Measurements from ENCODE around the gene TRPV4. TPM values are rescaled to one million over a fixed set of nuclear protein-coding genes. Genes with fewer than 3 reads are reported as not detected.

The TRPV4 gene
- total and polyA plus RNA-seq, 4 donors = 1.9 to 6.5 (median 2.2) TPM

DNA sequence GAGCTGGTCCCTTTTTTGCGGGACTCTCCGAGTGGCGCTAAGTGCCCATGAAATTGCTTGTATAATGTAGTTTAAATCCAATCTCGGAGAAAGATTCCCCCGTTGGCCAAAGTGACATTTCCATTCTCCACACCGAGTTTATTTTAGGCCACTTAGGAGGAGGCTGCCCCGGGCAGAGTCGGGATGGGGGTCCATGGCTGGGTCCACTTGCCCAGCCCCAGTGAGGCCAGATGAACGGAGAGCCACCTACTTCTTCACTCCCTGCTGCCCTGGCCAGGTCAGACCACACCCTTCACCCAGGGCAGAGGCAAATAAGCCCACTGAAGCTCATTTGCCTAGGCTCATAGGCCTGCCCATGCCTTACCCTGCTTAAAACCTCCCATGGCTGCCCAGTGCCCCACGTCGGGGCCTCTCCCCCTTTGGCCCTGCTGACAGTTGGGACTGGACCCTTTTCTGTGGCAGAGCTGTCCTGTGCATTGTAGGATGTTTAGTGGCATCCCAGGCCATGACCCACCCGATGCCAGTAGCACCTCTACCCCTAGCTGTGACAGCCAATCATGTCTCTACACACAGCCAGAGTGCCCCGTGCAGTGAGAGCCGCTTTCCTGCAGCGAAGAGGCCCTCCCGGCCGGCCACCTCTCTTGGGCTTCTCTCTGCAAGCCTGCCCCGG is 68.3 kb downstream of the TRPV4 start:
- TF ChIP-seq, protein P1, sequence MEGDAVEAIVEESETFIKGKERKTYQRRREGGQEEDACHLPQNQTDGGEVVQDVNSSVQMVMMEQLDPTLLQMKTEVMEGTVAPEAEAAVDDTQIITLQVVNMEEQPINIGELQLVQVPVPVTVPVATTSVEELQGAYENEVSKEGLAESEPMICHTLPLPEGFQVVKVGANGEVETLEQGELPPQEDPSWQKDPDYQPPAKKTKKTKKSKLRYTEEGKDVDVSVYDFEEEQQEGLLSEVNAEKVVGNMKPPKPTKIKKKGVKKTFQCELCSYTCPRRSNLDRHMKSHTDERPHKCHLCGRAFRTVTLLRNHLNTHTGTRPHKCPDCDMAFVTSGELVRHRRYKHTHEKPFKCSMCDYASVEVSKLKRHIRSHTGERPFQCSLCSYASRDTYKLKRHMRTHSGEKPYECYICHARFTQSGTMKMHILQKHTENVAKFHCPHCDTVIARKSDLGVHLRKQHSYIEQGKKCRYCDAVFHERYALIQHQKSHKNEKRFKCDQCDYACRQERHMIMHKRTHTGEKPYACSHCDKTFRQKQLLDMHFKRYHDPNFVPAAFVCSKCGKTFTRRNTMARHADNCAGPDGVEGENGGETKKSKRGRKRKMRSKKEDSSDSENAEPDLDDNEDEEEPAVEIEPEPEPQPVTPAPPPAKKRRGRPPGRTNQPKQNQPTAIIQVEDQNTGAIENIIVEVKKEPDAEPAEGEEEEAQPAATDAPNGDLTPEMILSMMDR (IDR thresholded peaks at IDR 0.05; ENCODE audit: control extremely low read depth, extremely low read depth) = no peak
- no peak overlapping the region for H3K4me3 ChIP-seq
- H3K36me3 ChIP-seq (ENCODE audit: control insufficient read depth in 4 of 4, insufficient read depth in 4 of 4, low read length in 4 of 4) = peaks cover 0 to 6% (median 2%) of the 10 kb centered on the region in 4 donors
- WGBS, 2 donors = 90 to 94% methylated on average over 18 of the region's 18 CpGs
- H3K27ac ChIP-seq (ENCODE audit: low read depth in 1 of 2, low read length in 1 of 2) = no peak overlapping the region
- peaks cover 0 to 18% (median 11%) of the 10 kb centered on the region in 5 donors for H3K4me1 ChIP-seq (ENCODE audit: control insufficient read depth in 5 of 5, insufficient read depth in 5 of 5, low read length in 5 of 5)
- H3K27me3 ChIP-seq (ENCODE audit: control insufficient read depth in 3 of 3, insufficient read depth in 3 of 3, low read length in 2 of 3) = no peaks in the 10 kb centered on the region
- no peak for ATAC-seq (ENCODE audit: insufficient read depth, low FRiP score)
- H3K9me3 ChIP-seq (ENCODE audit: control insufficient read depth in 4 of 4, insufficient read depth in 3 of 4, low read length in 3 of 4) = peaks cover 0 to 9% (median 2%) of the 10 kb centered on the region in 4 donors
- no peak overlapping the region for H3K9ac ChIP-seq (ENCODE audit: insufficient read depth in 1 of 2, low read length in 2 of 2)
- no peak for DNase-seq

DNA sequence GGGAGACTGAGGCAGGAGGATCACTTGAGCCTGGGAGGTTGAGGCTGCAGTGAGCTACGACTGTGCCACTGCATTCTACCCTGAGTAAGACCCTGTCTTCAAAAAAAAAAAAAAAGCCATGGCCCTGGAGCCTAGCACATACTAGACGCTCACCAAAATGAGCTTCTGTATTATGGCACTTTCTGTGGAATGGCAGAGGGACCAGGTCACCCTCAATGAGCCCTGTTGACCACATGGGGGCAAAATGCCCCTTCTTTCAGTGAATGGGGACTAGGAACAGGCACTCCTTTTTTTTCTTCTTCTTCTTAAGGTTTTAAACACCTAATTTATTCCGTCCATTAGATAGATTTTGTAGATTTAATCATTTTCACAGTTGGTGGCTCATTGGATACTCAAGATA is 69.1 kb downstream of the TRPV4 start:
- H3K4me3 ChIP-seq = no peak overlapping the region
- H3K9ac ChIP-seq (ENCODE audit: insufficient read depth in 1 of 2, low read length in 2 of 2) = no peak overlapping the region
- peaks cover 0 to 6% (median 2%) of the 10 kb centered on the region in 4 donors for H3K36me3 ChIP-seq (ENCODE audit: control insufficient read depth in 4 of 4, insufficient read depth in 4 of 4, low read length in 4 of 4)
- peaks cover 0 to 22% (median 14%) of the 10 kb centered on the region in 5 donors for H3K4me1 ChIP-seq (ENCODE audit: control insufficient read depth in 5 of 5, insufficient read depth in 5 of 5, low read length in 5 of 5)
- H3K27ac ChIP-seq (ENCODE audit: low read depth in 1 of 2, low read length in 1 of 2) = no peak overlapping the region
- H3K9me3 ChIP-seq (ENCODE audit: control insufficient read depth in 4 of 4, insufficient read depth in 3 of 4, low read length in 3 of 4) = peaks cover 0 to 9% (median 2%) of the 10 kb centered on the region in 4 donors
- TF ChIP-seq, protein P1 (IDR thresholded peaks at IDR 0.05; ENCODE audit: control extremely low read depth, extremely low read depth) = no peak
- H3K27me3 ChIP-seq (ENCODE audit: control insufficient read depth in 3 of 3, insufficient read depth in 3 of 3, low read length in 2 of 3) = no peaks in the 10 kb centered on the region
- WGBS, 2 donors = 95 to 98% methylated on average over 3 of the region's 3 CpGs
- ATAC-seq (ENCODE audit: insufficient read depth, low FRiP score) = no peak
- DNase-seq = no peak

DNA sequence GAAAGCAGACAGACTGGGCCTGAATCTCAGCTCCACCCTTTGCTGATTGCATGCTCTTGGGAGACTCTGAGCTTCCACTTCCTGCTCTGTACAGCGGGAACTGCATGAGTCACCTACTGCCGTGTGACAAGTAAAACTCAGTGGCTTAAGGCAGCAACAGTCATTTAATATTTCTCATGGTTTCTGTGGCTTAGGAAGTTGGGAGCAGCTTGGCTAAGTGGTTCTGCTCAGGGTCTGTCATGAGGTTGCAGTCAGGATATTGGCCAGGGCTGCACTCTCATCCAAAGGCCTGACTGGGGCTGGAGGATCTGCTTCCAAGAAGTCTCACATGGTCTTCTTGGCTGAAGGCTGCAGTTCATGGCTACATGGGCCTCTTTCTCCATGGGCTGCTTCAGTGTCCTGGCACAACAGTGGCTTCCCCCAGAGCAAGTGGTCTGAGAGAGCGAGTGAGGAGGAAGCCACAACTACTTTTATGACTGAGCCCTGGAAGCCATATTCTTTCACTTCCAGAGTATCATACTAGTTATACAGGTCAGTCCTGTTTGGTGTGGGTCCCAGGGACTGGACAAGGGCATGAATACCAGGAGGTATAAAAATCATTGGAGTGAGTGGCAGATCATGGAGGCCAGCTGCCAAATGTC is 69.9 kb downstream of the TRPV4 start:
- H3K27ac ChIP-seq (ENCODE audit: low read depth in 1 of 2, low read length in 1 of 2) = no peak overlapping the region
- TF ChIP-seq, protein P1 (IDR thresholded peaks at IDR 0.05; ENCODE audit: control extremely low read depth, extremely low read depth) = no peak
- peak; percentile 28 for ATAC-seq (ENCODE audit: insufficient read depth, low FRiP score)
- H3K9ac ChIP-seq (ENCODE audit: insufficient read depth in 1 of 2, low read length in 2 of 2) = no peak overlapping the region
- H3K27me3 ChIP-seq (ENCODE audit: control insufficient read depth in 3 of 3, insufficient read depth in 3 of 3, low read length in 2 of 3) = no peaks in the 10 kb centered on the region
- peak in 1 of 3 donors; percentile 8 for DNase-seq
- H3K36me3 ChIP-seq (ENCODE audit: control insufficient read depth in 4 of 4, insufficient read depth in 4 of 4, low read length in 4 of 4) = peaks cover 0 to 6% (median 0%) of the 10 kb centered on the region in 4 donors
- peaks cover 0 to 9% (median 2%) of the 10 kb centered on the region in 4 donors for H3K9me3 ChIP-seq (ENCODE audit: control insufficient read depth in 4 of 4, insufficient read depth in 3 of 4, low read length in 3 of 4)
- no peak overlapping the region for H3K4me3 ChIP-seq
- peaks cover 0 to 25% (median 15%) of the 10 kb centered on the region in 5 donors for H3K4me1 ChIP-seq (ENCODE audit: control insufficient read depth in 5 of 5, insufficient read depth in 5 of 5, low read length in 5 of 5)
- WGBS, 2 donors = 51 to 65% methylated on average over 3 of the region's 3 CpGs

Measured in lung (tissue), 12 donors.